NCI-H2171 (cell line): ENCODE measurements around the gene KLHDC7B.

ENCODE experiments used
- DNase-seq: peaks from one replicate; lab custom pipeline; 2025; lab: John Stamatoyannopoulos, UW

KLHDC7B gene

GRCh38 chr22:50548040-50548920 lies 2.6 kb downstream of the KLHDC7B start:
- no peak for DNase-seq

DNA sequence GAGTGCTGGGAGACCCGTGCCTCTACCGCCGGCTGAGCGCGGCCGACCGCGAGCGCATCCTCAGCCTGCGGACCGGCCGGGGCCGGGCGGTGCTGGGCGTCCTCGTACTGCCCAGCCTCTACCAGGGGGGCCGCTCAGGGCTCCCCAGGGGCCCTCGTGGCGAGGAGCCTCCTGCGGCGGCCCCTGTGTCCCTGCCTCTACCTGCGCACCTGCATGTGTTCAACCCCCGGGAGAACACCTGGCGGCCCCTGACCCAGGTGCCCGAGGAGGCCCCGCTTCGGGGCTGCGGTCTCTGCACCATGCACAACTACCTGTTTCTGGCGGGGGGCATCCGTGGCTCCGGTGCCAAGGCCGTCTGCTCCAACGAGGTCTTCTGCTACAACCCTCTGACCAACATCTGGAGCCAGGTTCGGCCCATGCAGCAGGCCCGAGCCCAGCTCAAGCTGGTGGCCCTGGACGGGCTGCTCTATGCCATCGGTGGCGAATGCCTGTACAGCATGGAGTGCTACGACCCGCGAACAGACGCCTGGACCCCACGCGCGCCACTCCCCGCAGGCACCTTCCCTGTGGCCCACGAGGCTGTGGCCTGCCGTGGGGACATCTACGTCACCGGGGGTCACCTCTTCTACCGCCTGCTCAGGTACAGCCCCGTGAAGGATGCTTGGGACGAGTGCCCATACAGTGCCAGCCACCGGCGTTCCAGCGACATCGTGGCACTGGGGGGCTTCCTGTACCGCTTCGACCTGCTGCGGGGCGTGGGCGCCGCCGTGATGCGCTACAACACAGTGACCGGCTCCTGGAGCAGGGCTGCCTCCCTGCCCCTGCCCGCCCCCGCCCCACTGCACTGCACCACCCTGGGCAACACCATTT lies 3.5 kb downstream of the KLHDC7B start:
- no peak for DNase-seq

DNA sequence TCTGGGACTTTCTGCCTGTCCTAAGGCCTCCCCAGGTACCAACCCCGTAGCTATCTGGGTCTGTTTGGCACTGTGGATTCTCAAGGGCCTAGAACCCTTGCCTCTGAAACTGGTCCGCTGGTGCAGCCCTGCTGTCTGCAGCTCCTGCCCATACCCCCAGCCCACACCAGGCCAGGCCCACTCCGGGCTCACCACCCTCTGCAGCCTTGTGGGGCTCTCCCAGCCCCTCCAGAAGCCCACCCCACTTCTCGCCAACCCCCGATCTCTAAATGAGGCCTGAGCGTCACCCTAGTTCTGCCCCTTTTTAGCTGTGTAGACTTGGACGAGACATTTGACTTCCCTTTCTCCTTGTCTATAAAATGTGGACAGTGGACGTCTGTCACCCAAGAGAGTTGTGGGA lies 4.7 kb downstream of the KLHDC7B start:
- no peak for DNase-seq

DNA sequence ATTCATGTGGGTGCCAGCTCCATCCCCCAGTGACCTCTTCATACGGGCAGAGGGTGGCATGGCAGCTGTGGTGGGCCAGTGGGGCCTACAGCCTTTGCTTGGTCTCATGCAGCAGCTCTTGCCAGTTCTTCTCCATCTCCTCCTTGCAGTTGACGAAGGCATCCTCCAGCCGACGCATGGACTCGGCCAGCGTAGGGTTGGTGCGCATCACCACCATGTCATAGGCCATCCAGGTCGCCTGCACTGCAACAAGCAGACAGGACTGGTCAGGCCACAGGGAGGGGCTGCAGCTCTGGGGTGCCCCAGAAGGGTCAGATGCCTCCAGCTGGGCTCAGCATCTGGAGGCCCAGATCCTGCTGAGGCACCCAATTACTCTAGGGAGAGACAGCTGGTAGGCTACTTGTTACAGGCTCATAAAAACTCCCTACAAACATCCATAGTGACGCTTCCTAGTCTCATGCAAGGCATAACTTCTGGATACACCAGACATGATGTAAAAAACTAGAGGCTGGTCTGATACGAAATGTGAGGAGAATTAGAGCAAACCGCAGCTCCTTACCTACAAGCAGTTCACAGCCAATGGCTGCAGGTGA lies 5.6 kb downstream of the KLHDC7B start:
- no peak for DNase-seq

GRCh38 chr22:50553310-50553709 lies 7.6 kb downstream of the KLHDC7B start:
- DNase-seq, result no peak

GRCh38 chr22:50556703-50557102 lies 11.0 kb downstream of the KLHDC7B start:
- DNase-seq, result peak; percentile 8

DNA sequence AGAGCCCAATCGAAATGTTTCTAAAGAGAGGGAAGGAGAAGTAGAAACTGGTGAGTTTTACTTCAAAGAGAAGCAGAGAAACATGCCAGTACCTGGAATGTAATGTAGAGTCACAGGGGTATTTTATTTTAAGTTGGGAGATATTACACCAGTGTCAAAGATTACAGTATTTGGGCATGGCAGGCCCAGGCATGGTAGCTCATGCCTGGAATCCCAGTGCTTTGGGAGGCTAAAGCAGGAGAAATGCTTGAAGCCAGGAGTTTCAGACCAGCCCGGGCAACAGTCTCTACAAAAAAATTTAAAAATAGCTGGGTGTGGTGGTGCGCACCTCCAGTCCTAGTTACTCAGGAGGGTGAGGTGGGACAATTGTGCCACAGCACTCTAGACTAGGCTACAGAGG lies 14.3 kb downstream of the KLHDC7B start:
- DNase-seq, result no peak

GRCh38 chr22:50561401-50562358 lies 16.0 kb downstream of the KLHDC7B start:
- no peak for DNase-seq

DNA sequence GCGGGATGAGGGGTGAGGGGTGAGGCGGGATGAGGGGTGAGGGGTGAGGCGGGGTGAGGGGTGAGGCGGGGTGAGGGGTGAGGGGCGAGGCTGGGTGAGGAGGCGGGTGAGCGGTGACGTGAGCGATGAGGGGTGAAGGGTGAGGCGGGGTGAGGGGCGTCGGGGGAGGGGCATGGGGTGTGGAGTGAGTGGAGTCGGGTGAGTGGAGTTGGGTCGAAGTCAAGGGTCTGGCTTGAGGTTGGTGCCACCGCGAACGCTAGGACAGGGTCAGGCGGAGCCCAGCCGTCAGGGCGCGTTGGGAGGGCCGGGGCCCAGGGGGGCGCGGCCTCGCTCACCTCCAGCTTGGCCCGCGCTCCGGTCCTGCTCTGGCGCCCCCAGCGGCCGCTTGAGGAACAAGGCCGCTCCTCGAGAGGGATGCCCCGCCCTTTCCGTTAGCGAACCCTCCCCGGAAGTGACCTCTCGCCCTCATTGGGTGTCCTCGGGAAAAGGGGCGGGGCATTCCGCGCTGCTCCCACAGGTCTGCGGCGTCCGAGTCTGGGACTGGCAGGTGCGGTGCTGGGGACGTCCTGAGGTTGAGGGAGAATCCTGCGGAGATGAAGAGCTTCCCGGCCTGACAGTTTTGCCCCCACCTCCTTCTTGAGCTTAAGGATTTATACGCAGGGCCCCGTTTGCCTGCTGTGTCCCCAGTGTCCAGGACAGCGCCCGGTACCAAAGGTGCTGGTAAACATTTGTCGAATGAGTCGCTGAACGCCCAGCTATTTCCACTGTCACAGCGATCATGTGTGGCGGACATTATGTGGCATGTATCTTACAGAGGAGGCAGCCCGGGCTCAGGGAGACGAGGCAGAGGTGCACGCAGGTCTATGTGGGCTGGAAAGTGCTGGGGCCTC lies 17.1 kb downstream of the KLHDC7B start, which contains the start of gene SYCE3:
SYCE3 (minus strand) TSS at position 397 of the 890 bp plus-strand sequence. CDS start 6,514 bp downstream, outside the sequence.
- DNase-seq, result peak; percentile 98

- DNase-seq, result no peak
These were observed 17.9 kb downstream of the KLHDC7B start for GRCh38 chr22:50563413-50564160.

DNA sequence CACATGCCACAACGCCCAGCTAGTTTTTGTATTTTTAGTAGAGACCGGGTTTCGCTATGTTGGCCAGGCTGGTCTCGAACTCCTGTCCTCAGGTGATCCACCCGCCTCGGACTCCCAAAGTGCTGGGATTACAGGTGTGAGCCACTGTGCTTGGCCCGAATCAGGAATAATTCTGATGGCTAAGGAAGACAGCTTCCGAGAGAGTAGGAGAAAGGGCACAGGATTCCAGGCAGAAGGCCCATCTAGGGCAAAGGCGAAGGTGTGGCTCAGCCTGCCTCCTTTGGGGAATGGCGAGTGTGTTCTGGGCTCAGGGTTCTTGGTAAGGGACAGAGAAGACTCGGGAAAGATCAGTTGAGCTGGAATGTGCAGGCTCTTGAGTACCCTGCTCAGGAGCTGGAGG lies 18.6 kb downstream of the KLHDC7B start:
- no peak for DNase-seq

DNA sequence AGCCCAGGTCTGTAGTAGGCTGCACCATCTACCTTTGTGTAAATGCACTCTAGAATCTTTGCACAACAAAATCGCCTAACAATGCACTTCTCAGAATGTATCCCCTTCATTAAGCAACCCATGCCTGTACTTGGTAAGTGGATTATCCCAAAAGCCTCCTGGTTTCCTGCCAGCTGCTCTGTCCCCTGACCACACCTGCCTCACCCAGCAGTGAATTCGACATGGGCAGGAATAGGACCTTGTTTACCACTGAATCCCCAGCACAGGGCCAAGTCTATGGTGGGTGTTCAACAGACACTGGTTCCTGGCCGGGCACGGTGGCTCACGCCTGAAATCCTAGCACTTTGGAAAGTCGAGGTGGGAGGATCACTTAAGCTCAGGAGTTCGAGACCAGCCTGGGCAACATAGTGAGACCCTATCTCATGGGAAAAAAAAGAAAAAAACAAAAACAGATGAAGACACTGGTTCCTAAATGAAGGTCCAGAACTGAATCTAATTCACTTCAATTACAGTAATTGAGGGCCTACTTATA lies 22.1 kb downstream of the KLHDC7B start:
- no peak for DNase-seq

DNA sequence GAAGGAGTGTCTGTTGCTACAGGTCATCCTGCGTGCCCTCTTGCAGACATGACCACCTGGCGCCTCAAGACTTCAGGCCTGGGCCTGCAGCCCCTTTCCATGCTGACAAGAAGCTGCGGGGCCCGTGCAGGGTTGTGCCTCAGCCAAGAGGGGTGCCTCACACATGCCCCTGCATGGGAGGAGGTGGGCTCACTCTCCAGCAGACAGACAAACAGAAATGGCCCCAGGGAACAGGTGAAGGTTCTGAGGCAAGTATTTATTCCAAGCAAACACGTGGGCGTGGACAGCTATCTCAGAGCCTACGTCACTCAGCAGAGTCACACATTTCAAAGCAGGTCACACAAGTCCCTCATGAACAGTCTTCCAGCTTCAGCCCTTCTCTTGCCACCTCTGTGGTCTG lies 22.9 kb downstream of the KLHDC7B start:
- DNase-seq, result no peak

DNA sequence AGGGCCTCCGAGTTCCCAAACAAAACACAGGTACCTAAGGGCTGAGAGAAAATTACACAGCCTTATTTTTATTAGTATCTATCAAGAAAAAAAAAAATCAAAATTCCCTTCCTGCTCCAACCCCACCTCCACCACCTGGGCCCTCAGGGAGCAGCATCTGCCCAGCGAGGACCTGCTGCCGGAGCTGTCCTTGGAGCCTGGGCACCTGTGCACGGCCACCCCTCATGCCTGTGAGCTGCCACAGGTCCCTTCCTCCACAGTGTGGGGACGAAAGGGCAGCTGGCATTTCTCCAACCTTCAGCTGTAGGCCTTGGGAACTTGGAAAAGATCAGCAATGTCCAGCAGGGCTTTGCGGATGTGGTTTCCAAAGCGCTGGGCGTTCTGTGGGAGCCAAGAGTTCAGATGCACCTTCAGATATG lies 23.4 kb downstream of the KLHDC7B start:
- no peak for DNase-seq

DNA sequence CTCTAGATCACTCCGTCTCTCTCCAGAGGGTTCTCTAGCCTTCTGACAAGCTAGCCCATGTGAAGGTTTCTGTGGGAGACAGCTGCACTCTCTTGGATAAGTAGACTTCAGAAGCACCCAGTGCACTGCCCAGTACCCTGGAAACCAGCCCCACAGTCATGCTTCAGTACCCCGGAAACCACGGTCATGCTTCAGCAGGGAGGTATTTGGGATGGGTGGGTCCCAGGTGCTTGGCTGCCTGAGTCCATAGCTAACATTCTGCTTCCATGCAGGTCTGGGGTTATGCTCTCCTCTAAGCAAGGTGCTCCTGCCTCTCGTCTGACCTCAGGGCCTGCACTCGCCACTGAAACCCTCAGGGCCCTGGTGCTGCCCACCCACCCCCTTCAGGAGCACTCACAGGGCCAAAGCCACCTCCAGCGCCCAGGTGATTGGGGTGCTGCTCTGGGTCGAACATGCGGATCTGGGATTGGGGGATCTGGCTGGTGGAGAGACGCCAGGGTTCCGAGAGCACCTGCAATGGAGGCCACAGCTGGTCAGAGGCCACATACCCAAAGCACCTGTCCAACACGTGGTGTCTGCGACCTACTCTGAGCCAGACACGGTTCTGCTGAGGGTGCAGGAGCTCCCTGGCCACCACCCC lies 24.3 kb downstream of the KLHDC7B start:
- DNase-seq, result no peak

GRCh38 chr22:50570861-50571260 lies 25.2 kb downstream of the KLHDC7B start:
- no peak for DNase-seq

DNA sequence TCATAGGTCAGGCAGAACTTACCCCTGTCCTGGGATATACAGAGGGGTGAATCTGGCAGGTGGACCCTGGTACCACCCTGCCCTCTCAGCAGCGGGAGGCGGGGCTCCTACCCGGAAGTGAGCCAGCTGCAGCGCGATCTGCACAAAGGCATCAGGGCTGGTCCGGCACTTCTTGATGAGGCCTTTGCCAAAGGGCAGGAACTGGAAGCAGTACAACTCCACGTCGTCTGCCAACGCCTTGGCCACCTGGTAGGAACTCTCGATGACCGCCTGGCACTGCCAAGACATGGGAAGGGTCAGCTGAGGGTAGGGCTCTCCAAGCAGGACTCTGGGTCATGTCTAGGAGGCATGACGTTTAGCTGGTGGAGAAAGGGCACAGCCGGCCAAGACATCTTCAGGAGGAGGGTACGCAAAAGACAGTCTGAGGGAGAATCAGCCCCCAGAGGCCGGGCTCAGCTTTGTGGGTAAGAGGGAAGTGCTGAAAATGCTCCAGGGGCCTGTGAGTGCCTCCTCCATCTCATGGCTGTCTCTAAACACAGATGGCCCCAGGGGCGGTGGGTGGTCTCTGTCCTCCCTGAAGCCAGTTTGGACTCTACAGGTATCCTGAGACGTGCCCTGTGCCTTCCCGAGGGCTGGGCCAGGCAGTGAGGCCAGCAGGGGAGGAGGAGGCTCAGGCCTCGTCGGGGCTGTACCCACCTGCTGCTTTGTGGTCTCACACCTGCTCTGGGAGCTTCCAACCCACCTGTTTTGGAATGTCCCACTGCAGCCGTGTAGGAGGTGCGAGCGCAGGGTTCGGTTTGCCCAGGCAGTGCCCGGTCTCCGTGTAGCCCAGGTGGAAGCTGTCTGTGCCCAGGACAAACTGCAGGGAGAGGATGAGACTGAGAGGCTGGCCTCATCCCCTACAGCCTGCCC lies 25.8 kb downstream of the KLHDC7B start:
- no peak for DNase-seq

DNA sequence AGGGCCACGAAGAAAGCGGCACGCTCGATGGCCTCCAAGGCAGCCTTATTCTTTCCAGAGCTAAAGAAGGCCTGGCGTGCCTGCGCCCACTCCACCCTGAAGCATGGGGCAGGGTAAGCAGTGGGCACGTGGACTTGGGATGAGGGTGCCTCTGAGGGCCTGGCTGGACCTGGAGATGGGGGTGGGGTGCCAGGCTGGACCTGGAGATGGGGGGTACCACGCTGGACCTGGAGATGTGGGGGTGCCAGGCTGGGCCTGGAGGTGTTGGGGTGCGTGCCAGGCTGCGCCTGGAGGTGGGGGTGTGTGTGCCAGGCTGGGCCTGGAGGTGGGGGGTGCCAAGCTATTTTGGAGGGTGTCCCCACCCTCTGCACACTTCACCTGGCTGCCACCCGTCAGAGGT lies 27.3 kb downstream of the KLHDC7B start:
- DNase-seq, result no peak
